HEK293T (cell line): ENCODE measurements around the gene LCN15.

ENCODE experiments used
- BHLHE40 ChIP-seq: fragments of 450-650 bp; IDR thresholded peaks from 2 replicates; pipeline ENCODE4 v1.6.1; 2016; ENCODE audit warnings: mild to moderate bottlenecking, moderate library complexity, borderline replicate concordance
- FOXA1 ChIP-seq: fragments of 450-650 bp; IDR thresholded peaks from 2 replicates; pipeline ENCODE4 v1.6.1; 2016; ENCODE audit warnings: mild to moderate bottlenecking
- FOXK2 ChIP-seq: fragments of 450-650 bp; IDR thresholded peaks from 2 replicates; pipeline ENCODE4 v1.6.1; 2016; ENCODE audit warnings: mild to moderate bottlenecking
- FOXM1 ChIP-seq: fragments of 450-650 bp; IDR thresholded peaks from 2 replicates; pipeline ENCODE4 v1.6.1; 2017; ENCODE audit warnings: mild to moderate bottlenecking, borderline replicate concordance
- NFRKB ChIP-seq: fragments of 450-650 bp; IDR thresholded peaks from 2 replicates; pipeline ENCODE4 v1.6.1; 2016; ENCODE audit warnings: mild to moderate bottlenecking, moderate library complexity
- SP1 ChIP-seq: fragments of 450-650 bp; IDR thresholded peaks from 2 replicates; pipeline ENCODE4 v1.6.1; 2017
- ZNF384 ChIP-seq: fragments of 450-650 bp; IDR thresholded peaks from 2 replicates; pipeline ENCODE4 v1.6.1; 2016

DNA sequence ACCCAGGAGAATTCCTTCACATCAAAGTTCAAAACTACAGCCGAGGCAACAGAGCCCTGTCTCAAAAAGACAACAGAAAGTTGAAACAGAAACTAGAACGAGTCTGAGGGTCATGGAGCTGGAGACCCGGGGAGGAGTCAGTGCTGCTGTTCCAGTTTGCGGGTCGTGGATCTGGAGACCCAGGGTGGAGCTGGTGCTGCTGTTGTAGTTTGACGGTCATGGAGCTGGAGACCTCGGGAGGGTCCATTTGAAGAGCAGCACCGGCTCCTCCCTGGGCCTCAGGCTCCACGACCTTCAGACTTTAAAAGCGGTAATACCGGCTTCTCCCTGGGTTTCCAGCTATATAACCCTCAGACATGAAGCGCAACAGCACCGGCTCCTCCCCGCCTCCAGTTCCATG is 13.0 kb upstream of the LCN15 start:
- TF ChIP-seq FOXM1 (no peak), FOXK2 (no peak), BHLHE40 (no peak), SP1 (no peak), ZNF384 (no peak), NFRKB (no peak), FOXA1 (no peak)
